CD4-positive, alpha-beta T cell treated with Interleukin-6 for 4 hours (primary cell): ENCODE measurements around the gene KIF26B.

Experiments
- DNase-seq: peaks from one replicate; pipeline ENCODE4 v3.0.0-alpha.2; 2020; ENCODE audit warnings: mixed read lengths

The KIF26B gene

GRCh38 chr1:245477941-245478340 lies 323.2 kb downstream of the KIF26B start:
- DNase-seq, result no peak

- no peak for DNase-seq
Observed at GRCh38 chr1:245480393-245481120, 325.8 kb downstream of the KIF26B start.

GRCh38 chr1:245481261-245481660 lies 326.5 kb downstream of the KIF26B start:
- DNase-seq, result no peak

- no peak for DNase-seq
Observed at GRCh38 chr1:245483247-245483646, 328.5 kb downstream of the KIF26B start.

GRCh38 chr1:245484176-245484575 lies 329.4 kb downstream of the KIF26B start:
- DNase-seq, result no peak

- DNase-seq, result no peak
Observed at GRCh38 chr1:245485996-245486395, 331.2 kb downstream of the KIF26B start.

GRCh38 chr1:245486775-245487470 lies 332.1 kb downstream of the KIF26B start:
- no peak for DNase-seq

- DNase-seq, result no peak
Observed at GRCh38 chr1:245488346-245489129, 333.8 kb downstream of the KIF26B start.

GRCh38 chr1:245489838-245490237 lies 335.1 kb downstream of the KIF26B start:
- DNase-seq, result no peak

- DNase-seq, result no peak
Observed at GRCh38 chr1:245493029-245493428, 338.2 kb downstream of the KIF26B start.

GRCh38 chr1:245495681-245496080 lies 340.9 kb downstream of the KIF26B start:
- no peak for DNase-seq

GRCh38 chr1:245500546-245500945 lies 345.8 kb downstream of the KIF26B start:
- no peak for DNase-seq

GRCh38 chr1:245501633-245502032 lies 346.8 kb downstream of the KIF26B start:
- no peak for DNase-seq

GRCh38 chr1:245503548-245503947 lies 348.8 kb downstream of the KIF26B start:
- no peak for DNase-seq

GRCh38 chr1:245510144-245510543 lies 355.4 kb downstream of the KIF26B start:
- DNase-seq, result no peak

- no peak for DNase-seq
Observed at GRCh38 chr1:245512181-245512888, 357.6 kb downstream of the KIF26B start.

- no peak for DNase-seq
Observed at GRCh38 chr1:245512980-245513578, 358.3 kb downstream of the KIF26B start.

GRCh38 chr1:245516284-245516759 lies 361.5 kb downstream of the KIF26B start:
- DNase-seq, result no peak

- DNase-seq, result no peak
Observed at GRCh38 chr1:245520611-245521010, 365.8 kb downstream of the KIF26B start.

GRCh38 chr1:245526141-245526540 lies 371.4 kb downstream of the KIF26B start:
- no peak for DNase-seq

GRCh38 chr1:245528258-245528635 lies 373.5 kb downstream of the KIF26B start:
- no peak for DNase-seq

- no peak for DNase-seq
Observed at GRCh38 chr1:245530937-245531336, 376.2 kb downstream of the KIF26B start.
